ENCODE data around the gene DVL1. TPM values are rescaled to one million over a fixed set of nuclear protein-coding genes. Genes with fewer than 3 reads are reported as not detected.

Gene DVL1
- total and polyA plus RNA-seq, 2 of the 13 experiments (the other 11 are each of a cell fraction or from before 2014, with no cell fraction given), result 30.8 to 60.4 TPM

DNA sequence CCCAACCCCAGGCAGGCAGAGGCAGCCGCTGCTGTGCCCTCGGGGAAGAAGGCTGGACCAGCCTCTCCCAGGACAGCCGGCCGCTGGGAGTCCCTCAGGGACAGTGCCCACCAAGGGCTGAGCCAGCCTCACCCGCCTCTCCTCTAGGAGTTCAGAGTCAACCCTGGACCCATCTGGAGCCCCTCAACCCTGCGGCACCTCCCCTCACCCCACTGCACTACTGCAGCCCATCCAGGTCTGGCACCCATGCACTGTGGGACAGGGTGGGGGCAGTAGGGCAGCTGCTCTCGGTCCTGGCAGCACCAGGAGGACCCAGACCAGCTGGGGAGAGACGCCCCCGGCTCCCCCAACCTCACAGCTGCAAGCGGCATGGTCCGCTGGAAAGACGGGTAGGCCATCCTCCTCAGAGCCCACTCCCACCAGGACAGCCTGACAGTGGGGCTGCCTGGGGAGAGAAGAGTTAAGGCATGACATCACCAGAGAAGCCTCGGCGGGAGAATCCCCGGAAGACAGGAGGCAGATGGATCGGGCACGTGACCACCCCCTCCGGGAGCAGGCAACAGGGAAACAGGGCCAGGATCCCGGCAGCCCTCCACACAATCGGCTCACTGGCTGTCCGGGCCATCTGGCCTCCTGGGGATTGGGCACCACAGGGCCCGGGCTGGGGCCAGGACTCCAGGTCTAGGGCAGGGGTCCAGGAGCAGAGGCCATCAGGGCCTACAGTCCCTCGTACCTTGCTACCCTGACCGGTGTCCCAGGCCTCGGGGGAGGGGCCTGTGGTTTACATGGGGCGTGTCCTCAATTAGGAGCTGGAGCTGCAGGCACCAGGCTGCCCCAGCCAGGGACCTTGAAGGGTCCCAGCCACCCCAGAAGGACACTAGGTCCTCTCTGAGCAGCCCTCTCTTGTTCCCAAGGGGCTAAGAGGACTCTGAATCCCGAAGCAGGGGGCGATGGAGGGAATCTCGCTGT lies 44.6 kb downstream of the DVL1 start (continued):
- TF ChIP-seq, protein P1, sequence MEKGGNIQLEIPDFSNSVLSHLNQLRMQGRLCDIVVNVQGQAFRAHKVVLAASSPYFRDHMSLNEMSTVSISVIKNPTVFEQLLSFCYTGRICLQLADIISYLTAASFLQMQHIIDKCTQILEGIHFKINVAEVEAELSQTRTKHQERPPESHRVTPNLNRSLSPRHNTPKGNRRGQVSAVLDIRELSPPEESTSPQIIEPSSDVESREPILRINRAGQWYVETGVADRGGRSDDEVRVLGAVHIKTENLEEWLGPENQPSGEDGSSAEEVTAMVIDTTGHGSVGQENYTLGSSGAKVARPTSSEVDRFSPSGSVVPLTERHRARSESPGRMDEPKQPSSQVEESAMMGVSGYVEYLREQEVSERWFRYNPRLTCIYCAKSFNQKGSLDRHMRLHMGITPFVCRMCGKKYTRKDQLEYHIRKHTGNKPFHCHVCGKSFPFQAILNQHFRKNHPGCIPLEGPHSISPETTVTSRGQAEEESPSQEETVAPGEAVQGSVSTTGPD (CRISPR knock-in tag; IDR thresholded peaks at IDR 0.05), result no peak
- no peak for TF ChIP-seq SMC3 (IDR thresholded peaks at IDR 0.05; ENCODE audit: low read length)
- TF ChIP-seq KLF11 (CRISPR knock-in tag; IDR thresholded peaks at IDR 0.05), result no peak
- TF ChIP-seq TAF1 (CRISPR knock-in tag; IDR thresholded peaks at IDR 0.05), result no peak
- TF ChIP-seq BRCA1 (CRISPR knock-in tag; IDR thresholded peaks at IDR 0.05), result no peak
- no peak for TF ChIP-seq ZNF660 (CRISPR knock-in tag; IDR thresholded peaks at IDR 0.05; ENCODE audit: borderline replicate concordance, low read depth)
- TF ChIP-seq NFE2 (CRISPR knock-in tag; IDR thresholded peaks at IDR 0.05), result no peak
- no peak for TF ChIP-seq ZBTB8A (CRISPR knock-in tag; IDR thresholded peaks at IDR 0.05; ENCODE audit: borderline replicate concordance, low read depth)
- no peak for TF ChIP-seq ZNF263 (CRISPR knock-in tag; IDR thresholded peaks at IDR 0.05)
- no peak for TF ChIP-seq ZBTB42 (CRISPR knock-in tag; IDR thresholded peaks at IDR 0.05)
- no peak for TF ChIP-seq EZH2 (conservative IDR thresholded peaks at IDR 0.05; ENCODE audit: low read depth, low read length)
- TF ChIP-seq ZNF558 (CRISPR knock-in tag; IDR thresholded peaks at IDR 0.05; ENCODE audit: borderline replicate concordance), result no peak
- no peak for TF ChIP-seq SALL1 (CRISPR knock-in tag; IDR thresholded peaks at IDR 0.05)
- peak; percentile 35 for TF ChIP-seq ZNF121 (CRISPR knock-in tag; IDR thresholded peaks at IDR 0.05)
- TF ChIP-seq ZNF335 (CRISPR knock-in tag; IDR thresholded peaks at IDR 0.05), result no peak
- TF ChIP-seq ZNF616 (CRISPR knock-in tag; IDR thresholded peaks at IDR 0.05; ENCODE audit: low read depth), result no peak
- TF ChIP-seq ZNF383 (CRISPR knock-in tag; IDR thresholded peaks at IDR 0.05; ENCODE audit: borderline replicate concordance), result peak; percentile 92; the same call in 1 of the 2 replicates
- TF ChIP-seq, protein P2, sequence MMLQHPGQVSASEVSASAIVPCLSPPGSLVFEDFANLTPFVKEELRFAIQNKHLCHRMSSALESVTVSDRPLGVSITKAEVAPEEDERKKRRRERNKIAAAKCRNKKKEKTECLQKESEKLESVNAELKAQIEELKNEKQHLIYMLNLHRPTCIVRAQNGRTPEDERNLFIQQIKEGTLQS (CRISPR knock-in tag; IDR thresholded peaks at IDR 0.05), result peak; percentile 63; the same call in 1 of the 2 replicates
- peak; percentile 73 for TF ChIP-seq ELF1 (CRISPR knock-in tag; IDR thresholded peaks at IDR 0.05)
- no peak for TF ChIP-seq BRD4 (CRISPR knock-in tag; IDR thresholded peaks at IDR 0.05)
- TF ChIP-seq ZNF556 (CRISPR knock-in tag; IDR thresholded peaks at IDR 0.05; ENCODE audit: borderline replicate concordance), result 0 out of 2 replicates have a peak, but pooled peaks have one; percentile 32
- peak; percentile 91; the same call in 1 of the 2 replicates for TF ChIP-seq AKAP8 (CRISPR knock-in tag; IDR thresholded peaks at IDR 0.05)
- no peak for TF ChIP-seq SP140L (CRISPR knock-in tag; IDR thresholded peaks at IDR 0.05; ENCODE audit: borderline replicate concordance)
- no peak for TF ChIP-seq ZNF446 (CRISPR knock-in tag; IDR thresholded peaks at IDR 0.05)
- TF ChIP-seq ZNF605 (CRISPR knock-in tag; IDR thresholded peaks at IDR 0.05), result peak; percentile 67; the same call in 1 of the 2 replicates

All from HepG2 (cell line).